ENCODE data around the gene MCF2L. TPM values are rescaled to one million over a fixed set of nuclear protein-coding genes. Genes with fewer than 3 reads are reported as not detected.

Gene MCF2L
- total RNA-seq, 4 donors from 2014 or later, result 18.3 to 52.6 (median 29.9) TPM

- WGBS, 2 donors (ENCODE audit: low coverage in 1 of 2), result 60 to 70% methylated on average over 1 to 4 of the region's 15 CpGs
- ATAC-seq, result no peak
- Histone ChIP-seq H3K4me1 (no peaks in the 10 kb centered on the region), H3K9me3 (no peaks in the 10 kb centered on the region), H3K27me3 (no peaks in the 10 kb centered on the region), H3K27ac (no peak overlapping the region), H3K36me3 (peaks cover 0 to 16% of the 10 kb centered on the region in 2 donors), H3K4me3 (no peak overlapping the region)
- TF ChIP-seq, protein P1, sequence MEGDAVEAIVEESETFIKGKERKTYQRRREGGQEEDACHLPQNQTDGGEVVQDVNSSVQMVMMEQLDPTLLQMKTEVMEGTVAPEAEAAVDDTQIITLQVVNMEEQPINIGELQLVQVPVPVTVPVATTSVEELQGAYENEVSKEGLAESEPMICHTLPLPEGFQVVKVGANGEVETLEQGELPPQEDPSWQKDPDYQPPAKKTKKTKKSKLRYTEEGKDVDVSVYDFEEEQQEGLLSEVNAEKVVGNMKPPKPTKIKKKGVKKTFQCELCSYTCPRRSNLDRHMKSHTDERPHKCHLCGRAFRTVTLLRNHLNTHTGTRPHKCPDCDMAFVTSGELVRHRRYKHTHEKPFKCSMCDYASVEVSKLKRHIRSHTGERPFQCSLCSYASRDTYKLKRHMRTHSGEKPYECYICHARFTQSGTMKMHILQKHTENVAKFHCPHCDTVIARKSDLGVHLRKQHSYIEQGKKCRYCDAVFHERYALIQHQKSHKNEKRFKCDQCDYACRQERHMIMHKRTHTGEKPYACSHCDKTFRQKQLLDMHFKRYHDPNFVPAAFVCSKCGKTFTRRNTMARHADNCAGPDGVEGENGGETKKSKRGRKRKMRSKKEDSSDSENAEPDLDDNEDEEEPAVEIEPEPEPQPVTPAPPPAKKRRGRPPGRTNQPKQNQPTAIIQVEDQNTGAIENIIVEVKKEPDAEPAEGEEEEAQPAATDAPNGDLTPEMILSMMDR (IDR thresholded peaks at IDR 0.05), result no peak
- TF ChIP-seq EP300 (IDR thresholded peaks at IDR 0.05) (no peak), POLR2AphosphoS5 (IDR thresholded peaks at IDR 0.05) (no peak), POLR2A (IDR thresholded peaks at IDR 0.05) (no peak)
These were observed 177.0 kb downstream of the MCF2L start for GRCh38 chr13:113145911-113146598.

GRCh38 chr13:113146750-113147149 is 177.7 kb downstream of the MCF2L start:
- Histone ChIP-seq H3K4me1 (no peaks in the 10 kb centered on the region), H3K27me3 (no peaks in the 10 kb centered on the region), H3K27ac (no peak overlapping the region), H3K9me3 (no peaks in the 10 kb centered on the region), H3K36me3 (peaks cover 0 to 14% of the 10 kb centered on the region in 2 donors), H3K4me3 (no peak overlapping the region)
- WGBS, 2 donors (ENCODE audit: low coverage in 1 of 2), result 40 to 72% methylated on average over 1 to 3 of the region's 9 CpGs
- no peak for ATAC-seq
- no peak for TF ChIP-seq POLR2A (IDR thresholded peaks at IDR 0.05)
- TF ChIP-seq, protein P1 (IDR thresholded peaks at IDR 0.05), result no peak
- no peak for TF ChIP-seq EP300 (IDR thresholded peaks at IDR 0.05)
- TF ChIP-seq POLR2AphosphoS5 (IDR thresholded peaks at IDR 0.05), result no peak

- no peak for ATAC-seq
These were observed 178.2 kb downstream of the MCF2L start for GRCh38 chr13:113147206-113147605.

DNA sequence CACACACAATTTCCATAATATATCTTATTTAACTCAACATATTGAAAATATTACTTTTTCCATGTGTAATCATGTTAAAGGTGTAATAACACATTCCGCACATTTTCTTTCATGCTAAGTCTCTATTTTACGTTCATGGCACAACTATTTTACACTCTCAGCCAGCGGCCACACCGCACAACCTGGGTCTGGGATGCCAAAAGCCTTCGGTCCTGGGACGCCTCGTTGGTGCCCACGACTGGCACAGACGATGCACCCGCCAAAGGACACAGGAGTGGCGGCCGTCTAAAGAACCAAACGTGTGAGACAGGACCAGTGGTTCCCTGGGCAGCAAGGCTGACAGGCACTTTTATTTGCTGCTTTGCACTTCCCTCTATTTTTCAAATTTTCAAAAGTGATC is 179.4 kb downstream of the MCF2L start:
- WGBS, 2 donors (ENCODE audit: low coverage in 1 of 2), result 92 to 94% methylated on average over 10 to 13 of the region's 13 CpGs
- Histone ChIP-seq H3K36me3 (peaks cover 0 to 12% of the 10 kb centered on the region in 2 donors), H3K4me3 (no peak overlapping the region), H3K4me1 (peaks cover 0 to 16% (median 7%) of the 10 kb centered on the region in 3 donors), H3K27me3 (no peaks in the 10 kb centered on the region), H3K9me3 (no peaks in the 10 kb centered on the region), H3K27ac (no peak overlapping the region)
- ATAC-seq, result no peak
- no peak for TF ChIP-seq POLR2AphosphoS5 (IDR thresholded peaks at IDR 0.05)
- TF ChIP-seq, protein P1 (IDR thresholded peaks at IDR 0.05), result no peak
- TF ChIP-seq POLR2A (IDR thresholded peaks at IDR 0.05), result no peak
- TF ChIP-seq EP300 (IDR thresholded peaks at IDR 0.05), result no peak

More at GRCh38 chr13:113147206-113147605, 178.2 kb downstream of the MCF2L start:
- no peak overlapping the region for H3K4me3 ChIP-seq
- no peaks in the 10 kb centered on the region for H3K27me3 ChIP-seq
- no peak overlapping the region for H3K27ac ChIP-seq
- WGBS, 2 donors (ENCODE audit: low coverage in 1 of 2), result 89 to 92% methylated on average over 2 to 6 of the region's 8 CpGs
- H3K9me3 ChIP-seq, result no peaks in the 10 kb centered on the region
- TF ChIP-seq POLR2AphosphoS5 (IDR thresholded peaks at IDR 0.05) (no peak), EP300 (IDR thresholded peaks at IDR 0.05) (no peak), POLR2A (IDR thresholded peaks at IDR 0.05) (no peak)
- TF ChIP-seq, protein P1 (IDR thresholded peaks at IDR 0.05), result no peak
- peaks cover 0 to 4% (median 0%) of the 10 kb centered on the region in 3 donors for H3K4me1 ChIP-seq
- H3K36me3 ChIP-seq, result peaks cover 0 to 14% of the 10 kb centered on the region in 2 donors

DNA sequence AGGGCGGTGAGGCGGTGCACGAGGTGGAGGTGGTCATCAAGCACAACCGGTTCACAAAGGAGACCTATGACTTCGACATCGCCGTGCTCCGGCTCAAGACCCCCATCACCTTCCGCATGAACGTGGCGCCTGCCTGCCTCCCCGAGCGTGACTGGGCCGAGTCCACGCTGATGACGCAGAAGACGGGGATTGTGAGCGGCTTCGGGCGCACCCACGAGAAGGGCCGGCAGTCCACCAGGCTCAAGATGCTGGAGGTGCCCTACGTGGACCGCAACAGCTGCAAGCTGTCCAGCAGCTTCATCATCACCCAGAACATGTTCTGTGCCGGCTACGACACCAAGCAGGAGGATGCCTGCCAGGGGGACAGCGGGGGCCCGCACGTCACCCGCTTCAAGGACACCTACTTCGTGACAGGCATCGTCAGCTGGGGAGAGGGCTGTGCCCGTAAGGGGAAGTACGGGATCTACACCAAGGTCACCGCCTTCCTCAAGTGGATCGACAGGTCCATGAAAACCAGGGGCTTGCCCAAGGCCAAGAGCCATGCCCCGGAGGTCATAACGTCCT is 180.0 kb downstream of the MCF2L start:
- ATAC-seq, result no peak
- H3K4me1 ChIP-seq, result peaks cover 0 to 17% (median 7%) of the 10 kb centered on the region in 3 donors
- H3K27me3 ChIP-seq, result no peaks in the 10 kb centered on the region
- H3K4me3 ChIP-seq, result no peak overlapping the region
- TF ChIP-seq POLR2AphosphoS5 (IDR thresholded peaks at IDR 0.05), result no peak
- no peak for TF ChIP-seq EP300 (IDR thresholded peaks at IDR 0.05)
- no peak for TF ChIP-seq POLR2A (IDR thresholded peaks at IDR 0.05)
- TF ChIP-seq, protein P1 (IDR thresholded peaks at IDR 0.05), result no peak
- H3K9me3 ChIP-seq, result no peaks in the 10 kb centered on the region
- H3K27ac ChIP-seq, result no peak overlapping the region
- peaks cover 0 to 6% of the 10 kb centered on the region in 2 donors for H3K36me3 ChIP-seq
- WGBS, 2 donors (ENCODE audit: low coverage in 1 of 2), result 90 to 94% methylated on average over 7 to 8 of the region's 38 CpGs
